GM21723 (cell line): ENCODE results near the gene VMP1.

Source experiments
- ATAC-seq: cut with Tn5 transposase; IDR thresholded peaks from one replicate; pipeline ENCODE4 v1.9.1; 2021; ENCODE audit warnings: mild to moderate bottlenecking, moderate library complexity; ENCODE audit not compliant: unreplicated experiment

Gene VMP1

GRCh38 chr17:59707149-59707970 is at the start of gene VMP1, which contains the start of gene PTRH2:
Gene VMP1, plus strand, starts transcription at chr17:59707654. Its CDS starts 23,793 bp downstream, at chr17:59731447.
Gene PTRH2, minus strand, starts transcription at chr17:59707430. Its CDS starts 9,452 bp downstream, at chr17:59697978.
- peak; percentile 95 for ATAC-seq

- ATAC-seq = no peak
Measured at GRCh38 chr17:59666235-59666634, 41.2 kb upstream of the VMP1 start.

GRCh38 chr17:59668816-59669215 is 38.6 kb upstream of the VMP1 start:
- ATAC-seq = no peak

- no peak for ATAC-seq
Measured at GRCh38 chr17:59669411-59669810, 38.0 kb upstream of the VMP1 start.

GRCh38 chr17:59669944-59670343 is 37.5 kb upstream of the VMP1 start:
- ATAC-seq = no peak

GRCh38 chr17:59671386-59671785 is 36.1 kb upstream of the VMP1 start:
- no peak for ATAC-seq

- ATAC-seq = no peak
Measured at GRCh38 chr17:59675231-59675630, 32.2 kb upstream of the VMP1 start.

- no peak for ATAC-seq
Measured at GRCh38 chr17:59676716-59677115, 30.7 kb upstream of the VMP1 start.

- ATAC-seq = no peak
Measured at GRCh38 chr17:59678918-59679317, 28.5 kb upstream of the VMP1 start.

- no peak for ATAC-seq
Measured at GRCh38 chr17:59680314-59680713, 27.1 kb upstream of the VMP1 start.

- no peak for ATAC-seq
Measured at GRCh38 chr17:59683283-59683682, 24.2 kb upstream of the VMP1 start.

- no peak for ATAC-seq
Measured at GRCh38 chr17:59684967-59685366, 22.5 kb upstream of the VMP1 start.

- ATAC-seq = no peak
Measured at GRCh38 chr17:59688008-59688407, 19.4 kb upstream of the VMP1 start.

- no peak for ATAC-seq
Measured at GRCh38 chr17:59688496-59688895, 19.0 kb upstream of the VMP1 start.

- ATAC-seq = no peak
Measured at GRCh38 chr17:59693582-59693981, 13.9 kb upstream of the VMP1 start.

- ATAC-seq = no peak
Measured at GRCh38 chr17:59694344-59694743, 13.1 kb upstream of the VMP1 start.

- ATAC-seq = no peak
Measured at GRCh38 chr17:59695945-59696681, 11.3 kb upstream of the VMP1 start.

GRCh38 chr17:59696682-59697277 is 10.7 kb upstream of the VMP1 start:
- ATAC-seq = no peak

- ATAC-seq = no peak
Measured at GRCh38 chr17:59698143-59698542, 9.3 kb upstream of the VMP1 start.

GRCh38 chr17:59699218-59699617 is 8.2 kb upstream of the VMP1 start:
- ATAC-seq = no peak

GRCh38 chr17:59699786-59700185 is 7.7 kb upstream of the VMP1 start:
- ATAC-seq = no peak

- no peak for ATAC-seq
Measured at GRCh38 chr17:59702304-59702703, 5.2 kb upstream of the VMP1 start.
